Dermis blood vessel endothelial cell (primary cell): ENCODE results near the gene HSDL2. TPM values are rescaled to one million over a fixed set of nuclear protein-coding genes. Genes with fewer than 3 reads are reported as not detected.
A peak's percentile ranks its signal among the peaks of the same experiment; 100 is the strongest.

Experiments used
- DNase-seq: peaks from one replicate; pipeline ENCODE4 v3.0.0; 2010
- total RNA-seq: library from RNA; depleted of rRNA; stranded (reverse); fragments of >200 nt; gene quantifications from 2 replicates; pipeline ENCODE4 v1.2.3, GENCODE V29; 2014

The HSDL2 gene
- total RNA-seq, 1 donor from 2014 or later = 23.5 TPM

DNA sequence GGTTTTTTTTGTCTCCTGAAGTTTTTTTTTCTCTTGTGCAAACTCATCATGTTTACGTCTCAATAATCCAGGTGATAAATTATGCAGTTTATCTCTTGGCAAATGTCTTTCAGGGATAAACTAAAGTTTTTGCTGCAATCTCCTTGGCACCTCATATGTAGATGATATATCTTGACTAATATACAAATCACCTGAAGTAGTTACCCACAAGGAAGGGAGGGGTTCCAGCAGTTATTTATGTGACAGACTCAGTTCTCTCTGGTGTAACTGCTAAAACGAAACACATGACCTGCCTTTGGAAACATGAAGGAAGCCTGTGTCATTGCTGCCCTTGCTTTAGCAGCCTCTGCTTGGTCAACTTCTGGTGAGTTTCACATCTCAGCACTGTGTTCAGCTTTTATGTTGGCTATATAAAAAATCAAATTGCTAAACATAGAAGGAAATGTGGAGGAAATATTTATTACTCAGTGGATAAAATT, 67.4 kb downstream of the HSDL2 start:
- DNase-seq = no peak

DNA sequence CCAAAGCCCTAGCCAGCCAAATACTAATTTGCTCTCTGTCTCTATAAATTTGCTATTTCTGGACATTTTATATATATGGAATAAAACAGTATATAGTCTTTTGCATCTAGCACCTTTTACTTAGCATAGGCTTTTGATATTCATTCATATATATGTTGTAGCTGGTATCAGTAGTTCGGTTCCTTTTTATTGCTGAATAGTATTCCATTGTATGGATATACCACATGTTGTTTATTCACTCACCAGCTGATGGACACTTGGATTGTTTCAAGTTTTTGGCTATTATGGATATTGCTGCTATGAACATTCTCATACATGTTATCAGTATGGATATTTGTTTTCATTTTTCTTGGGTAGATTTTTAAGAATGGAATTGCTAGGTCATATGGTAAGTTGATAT, 82.9 kb downstream of the HSDL2 start:
- DNase-seq = no peak

DNA sequence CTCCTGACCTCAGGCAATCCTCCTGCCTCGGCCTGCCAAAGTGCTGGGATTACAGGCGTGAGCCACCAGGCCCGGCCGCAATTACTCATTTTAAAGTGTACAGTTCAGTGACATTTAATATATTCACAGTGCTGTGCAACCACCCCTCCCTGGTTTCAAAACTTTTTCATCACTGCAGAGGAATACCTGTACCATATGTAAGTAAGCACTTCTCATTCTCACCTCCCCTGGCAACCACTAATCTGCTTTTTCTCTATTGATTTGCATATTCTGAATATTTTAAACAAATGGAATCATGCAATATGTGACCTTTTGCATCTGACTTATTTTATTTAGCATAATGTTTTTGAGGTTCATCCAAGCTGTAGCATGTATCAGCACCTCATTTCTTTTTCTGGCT, 85.4 kb downstream of the HSDL2 start:
- no peak for DNase-seq

DNA sequence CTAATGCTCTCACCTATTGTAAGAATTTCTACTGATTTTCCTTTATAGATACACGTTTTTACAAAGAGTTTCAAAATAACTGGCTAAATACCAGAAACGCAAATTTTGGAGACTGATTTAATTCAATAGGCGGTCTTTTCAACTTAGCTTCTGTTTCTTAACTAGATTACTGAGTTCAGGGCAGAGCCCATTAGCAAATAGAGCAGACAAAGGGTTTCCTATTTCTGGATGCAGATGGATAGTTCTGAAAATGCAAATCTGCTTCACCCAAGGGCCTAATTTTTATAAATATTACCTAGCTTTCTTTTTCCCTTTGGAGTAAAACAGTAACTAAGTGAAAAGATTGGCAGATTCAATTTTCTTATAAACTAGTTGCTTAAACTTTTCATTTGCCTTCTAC, 93.1 kb downstream of the HSDL2 start:
- no peak for DNase-seq

DNA sequence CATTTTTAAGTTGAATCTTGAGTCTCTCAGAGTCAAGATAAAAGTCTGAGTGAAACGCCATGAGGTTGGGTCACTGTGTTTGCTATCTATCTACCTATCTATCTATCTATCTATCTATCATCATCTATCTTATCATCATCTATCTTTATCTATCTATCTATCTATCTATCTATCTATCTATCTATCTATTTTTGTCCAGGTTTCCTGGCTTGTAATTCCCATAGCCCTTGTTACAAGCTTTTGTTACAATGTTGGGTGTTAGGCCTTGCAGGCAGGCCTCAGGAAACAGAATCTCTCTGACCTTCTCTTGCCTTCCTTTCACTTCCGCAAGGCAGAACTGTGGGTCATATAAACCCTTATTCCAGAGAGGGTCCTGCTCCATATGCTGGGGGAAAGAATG, 94.1 kb downstream of the HSDL2 start:
- no peak for DNase-seq

DNA sequence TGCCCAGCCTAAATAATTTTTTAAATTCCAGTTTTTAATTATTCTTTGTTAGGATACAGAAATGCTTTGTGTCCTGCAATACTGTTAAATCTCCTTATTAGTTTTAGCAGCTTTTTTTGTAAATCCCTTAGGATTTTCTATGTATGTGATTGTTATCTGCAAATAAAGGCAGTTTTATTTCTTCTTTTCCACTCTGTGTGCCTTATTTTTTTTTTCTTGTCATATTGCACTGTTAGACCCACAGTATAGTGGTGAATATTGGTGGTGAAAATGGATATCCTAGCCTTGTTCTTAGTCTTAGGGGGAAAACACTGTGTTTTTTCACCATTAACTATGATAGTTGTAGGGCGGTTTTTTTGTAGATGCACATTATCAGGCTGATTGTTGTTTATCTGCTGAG, 95.4 kb downstream of the HSDL2 start:
- DNase-seq = no peak

DNA sequence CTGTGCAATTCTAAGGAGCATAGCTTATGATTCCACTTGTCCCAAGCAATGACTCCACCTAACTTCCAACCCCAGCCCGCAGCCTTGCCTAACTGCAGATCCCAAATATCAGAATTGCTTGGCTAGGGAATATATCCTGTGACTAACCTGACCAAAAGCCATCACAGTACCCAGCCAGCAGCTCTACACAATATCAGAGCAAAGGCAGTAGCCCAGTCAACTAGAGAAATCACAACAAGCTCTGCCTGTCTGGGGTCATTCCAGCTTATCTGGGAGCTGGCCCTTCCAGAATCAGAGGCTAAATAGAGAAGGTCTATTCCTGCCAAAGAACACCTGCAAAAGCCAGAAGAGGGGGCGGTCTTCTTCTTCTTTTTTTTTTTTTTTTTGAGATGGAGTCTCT, 97.4 kb downstream of the HSDL2 start:
- DNase-seq = no peak

DNA sequence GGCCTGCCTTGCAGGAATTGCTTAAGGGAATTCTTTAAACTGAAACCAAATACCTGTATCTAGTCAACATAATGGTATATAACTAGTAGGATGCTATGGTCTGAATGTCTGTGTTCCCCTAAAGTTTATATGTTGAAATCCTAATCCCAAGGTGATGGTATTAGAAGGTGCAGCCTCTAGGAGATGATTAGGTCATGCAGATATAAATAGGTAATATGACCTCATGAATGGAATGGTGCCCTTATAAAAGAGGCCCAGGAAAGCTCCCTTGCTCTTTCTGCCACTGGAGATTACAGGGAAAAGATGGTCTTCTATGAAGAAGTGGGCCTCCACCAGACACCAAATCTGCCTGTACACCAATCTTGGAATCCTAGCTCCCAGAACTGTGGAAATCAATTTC, 99.3 kb downstream of the HSDL2 start:
- DNase-seq = no peak

DNA sequence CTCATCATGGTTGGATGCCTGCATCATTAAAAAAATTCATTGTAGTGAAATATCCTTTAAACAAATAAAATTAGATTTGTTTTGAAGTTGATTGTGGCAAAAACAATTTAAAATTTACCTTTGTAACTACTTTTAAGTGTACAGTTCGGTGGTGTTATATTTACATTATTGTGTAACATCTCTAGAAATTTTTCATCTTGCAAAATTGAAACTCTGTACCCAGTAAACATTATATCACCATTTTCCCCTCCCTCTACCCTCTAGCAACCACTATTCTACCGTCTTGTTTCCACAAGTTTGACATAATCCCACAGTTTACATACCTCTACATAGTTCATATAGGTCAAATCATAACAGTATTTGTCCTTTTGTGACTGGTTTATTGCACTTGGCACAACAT, 104.7 kb downstream of the HSDL2 start:
- DNase-seq = no peak

DNA sequence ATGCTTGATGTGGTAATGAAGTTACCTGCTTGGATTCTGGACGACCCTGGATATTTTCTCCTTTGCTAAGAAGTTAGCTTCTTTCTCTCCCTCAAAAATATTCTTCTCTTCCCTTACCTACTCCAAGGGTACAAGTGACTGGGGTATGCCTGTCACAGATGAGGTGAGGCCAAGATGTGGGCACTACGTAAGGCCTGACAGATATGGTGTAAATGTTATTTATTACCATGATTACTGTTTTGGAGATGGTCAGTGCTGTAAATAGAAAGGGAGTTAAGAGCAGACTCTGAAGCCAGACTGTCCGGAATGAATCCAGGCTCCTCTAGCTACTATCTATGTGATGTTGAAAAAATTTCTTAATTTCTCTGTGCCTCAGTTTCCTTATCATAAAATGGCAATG, 105.7 kb downstream of the HSDL2 start:
- DNase-seq = no peak

DNA sequence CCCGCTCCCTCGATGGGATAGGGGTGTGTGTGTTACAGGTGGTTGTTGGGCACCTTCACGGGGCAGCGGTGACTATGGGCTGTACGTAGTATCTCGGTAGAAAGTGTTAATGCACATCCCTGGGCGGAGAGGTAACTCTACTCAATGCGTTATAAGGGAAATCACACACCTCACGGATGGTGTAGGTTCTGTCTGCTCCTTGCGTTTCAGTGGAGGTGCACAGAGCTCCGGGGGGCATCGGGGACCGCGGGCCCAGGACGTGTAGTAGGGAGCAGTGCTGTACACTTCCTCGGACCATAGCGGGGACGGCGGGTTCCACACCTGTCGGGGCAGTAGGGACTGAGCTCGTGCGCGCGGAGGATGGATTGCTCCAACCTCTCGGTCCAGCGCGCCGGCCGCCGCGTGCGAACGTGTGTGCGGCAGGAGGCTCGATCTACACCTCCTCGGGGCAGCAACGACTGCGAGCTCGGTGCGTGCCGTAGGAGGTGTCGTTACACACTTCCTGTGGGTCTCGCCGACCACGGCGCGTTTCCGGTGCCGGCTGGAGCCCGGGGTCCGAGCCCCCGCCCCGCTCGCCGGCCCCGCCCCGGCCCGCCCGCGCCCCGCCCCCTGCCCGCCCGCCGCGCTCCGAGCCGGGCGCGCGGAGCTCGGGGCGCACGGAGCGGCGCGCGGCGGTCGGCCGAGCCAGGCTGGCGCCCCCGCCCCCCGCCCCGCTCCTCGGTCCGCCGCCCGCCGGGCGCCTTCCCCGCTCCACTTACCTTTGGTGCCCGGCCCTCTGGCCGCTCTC, 106.5 kb downstream of the HSDL2 start, which contains the start of gene KIAA1958:
Gene KIAA1958, plus strand, starts transcription at position 607 of the 787 bp plus-strand sequence. CDS start 87,254 bp downstream, outside the sequence.
- peak; percentile 63 for DNase-seq

DNA sequence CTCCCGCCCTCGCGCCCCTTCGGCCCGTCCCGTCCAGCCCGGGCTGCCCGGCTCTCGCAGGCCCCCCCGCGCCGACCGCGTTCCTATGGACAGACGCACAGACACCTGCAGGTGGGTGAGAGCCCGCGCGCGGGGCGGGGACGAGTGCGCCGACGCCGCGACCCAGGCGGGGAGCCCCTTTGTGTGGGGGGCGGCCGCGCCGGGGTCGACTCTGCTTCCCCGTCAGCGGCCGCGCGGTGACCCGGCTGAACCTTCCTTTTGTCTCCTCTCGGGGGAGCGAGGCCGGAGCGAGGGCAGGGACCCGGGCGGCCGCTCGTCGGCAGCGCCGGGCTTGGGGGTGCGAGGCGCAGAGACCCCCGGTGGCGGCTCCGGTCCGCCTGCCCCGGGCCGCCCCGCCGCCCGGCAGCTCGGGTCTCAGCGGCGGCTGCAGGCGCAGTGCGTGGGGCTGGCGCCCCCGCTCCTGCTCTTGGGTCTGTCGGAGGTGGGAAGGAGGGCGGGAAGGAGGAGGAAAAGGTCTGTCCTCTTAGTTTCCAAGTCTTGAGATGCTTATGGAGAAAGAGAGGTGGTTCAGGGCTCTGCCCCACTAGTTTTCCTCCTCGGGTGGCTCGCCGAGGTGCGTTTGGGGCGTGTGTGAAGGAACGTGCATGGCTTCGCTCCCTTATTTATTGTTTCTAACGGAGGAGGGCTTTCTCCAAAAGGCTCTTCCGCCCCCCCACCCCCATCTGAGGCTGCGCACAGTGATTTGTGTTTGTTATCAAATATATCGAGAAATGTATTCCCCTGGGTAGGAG, 107.3 kb downstream of the HSDL2 start:
- DNase-seq = peak; percentile 56

DNA sequence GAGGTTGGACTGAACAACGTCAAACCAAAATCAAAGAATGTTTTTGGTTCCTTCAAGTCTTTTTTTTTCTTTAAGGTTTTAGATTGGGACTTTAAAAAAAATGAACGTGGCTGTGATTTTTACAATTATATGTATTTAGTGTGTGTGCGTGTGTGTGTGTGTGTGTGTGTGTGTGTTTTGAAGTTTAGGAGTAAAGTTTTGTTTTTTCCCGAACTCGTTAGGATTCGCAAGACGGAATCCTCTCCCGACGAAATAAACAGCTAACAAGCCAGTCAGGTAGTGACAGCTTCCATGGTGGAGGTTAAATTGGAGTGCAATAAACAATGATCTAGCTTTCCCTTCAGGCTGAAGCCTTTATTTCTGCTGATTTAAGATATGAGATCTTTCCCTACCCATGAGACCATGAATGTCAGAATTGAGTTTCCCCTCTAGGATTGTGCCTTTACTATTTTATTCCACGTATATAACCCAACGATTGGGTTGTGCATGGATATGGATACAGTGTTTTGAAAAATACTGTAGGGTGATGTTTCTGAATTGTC, 108.0 kb downstream of the HSDL2 start:
- peak; percentile 27 for DNase-seq

DNA sequence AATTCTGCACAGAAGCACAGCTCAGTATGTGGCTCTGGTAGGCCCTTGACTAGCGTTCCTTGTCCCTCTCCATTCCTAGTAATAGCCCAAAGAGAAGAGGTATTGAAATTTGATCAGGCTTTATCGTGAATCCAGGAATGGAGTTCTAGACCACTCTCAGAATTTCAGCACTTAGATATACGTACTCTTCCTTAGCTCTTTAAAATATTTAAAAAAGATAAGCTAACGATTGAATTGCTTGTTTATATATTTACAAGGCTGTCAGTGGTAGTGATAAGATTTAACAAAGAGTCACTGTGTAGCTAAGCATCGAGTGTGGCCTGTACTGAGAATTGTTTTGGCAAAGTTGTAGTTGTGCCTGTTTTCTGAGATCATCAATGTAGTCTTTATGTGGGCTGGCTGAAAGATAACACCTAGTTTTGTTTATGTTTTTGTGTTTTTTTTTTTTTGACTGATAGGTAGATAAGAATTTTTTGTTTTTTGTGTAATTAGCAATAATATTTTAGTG, 109.2 kb downstream of the HSDL2 start:
- DNase-seq = no peak

DNA sequence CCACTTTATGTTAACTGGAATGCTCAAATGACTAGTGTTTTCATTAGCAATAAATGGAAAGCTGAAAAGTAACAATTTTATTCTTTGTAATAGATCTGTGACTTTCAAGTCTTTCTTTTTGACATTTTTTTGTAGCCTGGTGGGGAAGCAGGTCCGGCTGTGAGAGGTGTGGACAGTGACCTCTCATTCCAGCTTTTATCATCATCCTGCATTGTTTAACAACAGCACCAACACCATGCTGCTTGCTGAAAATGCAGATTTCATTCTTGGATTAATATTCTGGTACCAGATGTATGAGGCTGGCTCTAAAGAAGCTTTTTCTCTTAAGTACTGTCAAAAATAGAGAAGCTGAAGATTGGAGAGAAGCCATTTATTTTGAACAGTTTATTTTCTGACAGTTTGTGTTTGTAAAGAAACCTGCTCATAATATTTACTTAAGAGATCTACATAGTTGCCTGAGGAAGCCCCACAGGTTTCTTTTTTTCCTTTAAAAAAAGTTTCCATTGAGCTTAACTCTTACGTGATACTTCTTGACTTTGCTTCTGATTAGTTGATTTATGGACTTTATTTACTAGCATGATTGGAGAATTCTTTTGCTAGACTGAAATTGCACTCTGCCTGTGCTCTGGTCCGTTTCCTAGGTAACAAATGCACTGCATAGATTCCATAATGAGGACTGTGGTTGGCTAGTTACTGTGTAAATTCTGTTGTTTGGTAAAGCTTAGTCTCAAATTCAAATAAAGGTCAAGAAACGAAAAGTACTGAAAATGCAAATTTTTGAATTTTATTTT, 110.2 kb downstream of the HSDL2 start:
- DNase-seq = no peak

DNA sequence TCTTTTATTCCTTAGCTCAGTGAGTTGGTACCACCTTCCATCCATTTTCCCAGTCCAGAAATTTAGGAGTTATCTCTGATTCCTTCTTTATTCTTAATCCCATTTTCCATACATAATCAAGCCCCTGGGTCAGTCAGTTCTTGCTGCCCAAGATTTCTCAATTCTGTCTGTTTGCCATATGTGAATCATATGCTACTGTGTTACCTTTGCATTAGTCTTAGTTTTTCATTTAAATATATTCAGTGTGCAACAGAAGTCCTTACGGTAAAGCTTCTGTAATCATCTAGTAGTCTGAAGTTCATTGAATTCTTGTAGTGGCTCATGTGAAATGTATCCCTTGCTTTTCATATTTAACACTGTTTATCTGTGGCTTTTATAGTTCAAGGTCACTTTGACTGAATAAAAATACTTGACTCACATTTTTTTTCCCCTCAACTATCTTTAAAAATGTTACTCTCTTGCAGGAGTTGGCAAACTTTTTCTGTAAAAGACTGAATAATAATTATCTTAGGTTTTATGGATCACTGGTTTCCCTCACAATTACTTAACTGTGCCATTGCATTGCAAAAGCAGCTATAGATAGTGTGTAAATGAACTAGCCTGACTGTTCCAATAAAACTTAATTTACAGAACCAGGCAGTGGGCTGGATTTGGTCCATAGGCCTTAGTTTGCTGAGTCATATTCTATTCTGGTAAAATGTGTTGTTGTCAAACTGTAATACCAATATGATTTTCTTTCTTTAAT, 113.7 kb downstream of the HSDL2 start:
- DNase-seq = no peak

DNA sequence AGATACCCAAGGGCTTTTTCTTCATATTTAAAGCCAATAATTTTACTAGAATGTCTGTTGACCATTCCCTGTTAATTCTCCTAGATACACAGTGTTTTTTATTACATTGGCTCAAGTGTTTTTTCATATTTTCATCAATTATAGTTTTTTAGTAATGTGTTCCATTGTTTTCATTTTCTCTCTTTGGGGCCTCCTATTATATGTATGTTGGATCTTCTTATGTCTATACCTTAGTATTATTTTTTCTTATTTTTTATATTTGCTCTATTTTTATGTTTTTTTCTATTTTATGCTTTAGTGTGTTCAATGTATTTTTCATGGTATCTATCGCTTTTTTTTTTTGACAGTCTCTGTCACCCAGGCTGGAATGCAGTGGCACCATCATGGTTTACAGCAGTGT, 114.2 kb downstream of the HSDL2 start:
- DNase-seq = no peak

DNA sequence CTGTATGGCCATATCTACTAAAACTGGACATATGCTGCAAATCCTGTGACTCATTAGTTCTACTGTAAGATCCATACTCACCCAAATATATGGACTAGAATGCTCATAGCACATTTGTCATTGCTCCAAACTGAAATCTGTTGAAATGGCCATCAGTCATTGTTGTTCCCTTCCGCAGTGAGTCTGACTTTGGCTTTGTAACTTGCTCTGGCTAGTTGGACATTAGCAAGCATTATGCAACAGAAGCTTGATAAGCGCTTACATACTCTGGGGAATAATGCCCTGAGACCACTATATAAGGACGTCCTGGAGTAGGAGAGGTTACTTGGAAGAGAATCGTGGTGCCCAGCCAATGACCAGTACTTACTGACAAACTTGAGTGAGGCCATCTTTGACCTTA, 115.7 kb downstream of the HSDL2 start:
- DNase-seq = no peak

DNA sequence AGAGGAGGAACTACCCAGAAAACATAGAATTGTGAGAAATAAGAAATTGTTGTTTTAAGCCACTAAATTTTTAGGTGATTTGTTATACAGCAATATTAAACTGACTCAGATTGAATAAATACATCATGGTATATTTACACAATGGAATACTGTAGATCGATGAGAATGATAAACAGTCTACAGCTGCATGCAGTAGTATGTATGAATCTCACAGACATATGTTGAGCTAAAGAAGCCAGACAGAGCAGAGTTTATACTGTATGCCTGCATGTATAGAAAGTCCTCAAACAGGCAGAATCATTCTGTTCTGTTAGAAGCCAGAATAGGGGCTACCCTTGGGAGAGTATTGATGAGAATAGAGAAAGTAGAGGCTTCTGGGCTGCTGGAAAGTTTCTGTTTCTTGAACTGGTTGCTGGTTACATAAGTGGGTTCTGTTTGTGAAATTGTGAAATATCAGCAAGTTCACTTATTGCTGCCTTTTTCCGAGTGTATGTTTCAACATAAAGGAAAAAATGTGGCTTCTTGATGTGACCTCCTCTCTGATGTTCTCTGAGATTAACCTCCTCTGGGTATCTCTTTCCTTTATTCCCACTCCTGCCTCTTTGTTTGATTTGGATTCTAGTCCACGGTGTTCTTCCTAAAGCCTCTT, 116.3 kb downstream of the HSDL2 start:
- DNase-seq = no peak

DNA sequence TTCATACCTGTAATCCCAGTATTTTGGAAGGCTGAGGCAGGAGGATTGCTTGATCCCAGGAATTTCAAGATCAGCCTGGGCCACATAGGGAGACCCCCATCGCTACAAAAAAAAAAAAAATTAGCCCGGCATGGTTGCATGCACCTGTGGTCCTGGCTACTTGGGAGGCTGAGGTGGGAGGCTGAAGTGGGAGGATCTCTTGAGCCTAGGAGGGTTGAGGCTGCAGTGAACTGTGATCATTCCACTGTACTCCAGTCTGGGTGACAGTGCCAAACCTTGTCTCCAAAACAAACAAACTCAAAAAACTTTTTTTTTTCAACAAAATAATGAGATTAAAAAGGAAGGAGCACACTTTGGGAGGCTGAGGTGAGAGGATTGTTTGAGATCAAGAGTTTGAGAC, 120.9 kb downstream of the HSDL2 start:
- no peak for DNase-seq

DNA sequence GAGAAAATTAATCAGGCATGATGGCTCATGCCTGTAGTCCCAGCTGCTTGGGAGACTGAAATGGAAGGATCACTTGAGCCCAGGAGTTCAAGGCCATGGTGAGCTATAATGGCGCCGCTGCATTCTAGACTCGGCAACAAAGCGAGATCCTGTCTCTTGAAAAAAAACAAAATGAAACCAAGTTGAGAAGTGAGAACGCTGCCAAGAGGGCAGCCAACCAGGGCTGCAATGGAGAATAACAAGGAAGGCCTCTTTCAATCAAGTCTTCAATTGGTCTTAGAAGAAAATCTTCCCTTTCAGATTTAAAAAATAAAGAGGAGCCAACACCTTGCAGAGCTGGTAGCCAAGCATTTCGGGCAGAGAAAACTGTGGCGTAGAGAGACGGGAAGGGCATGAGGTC, 121.4 kb downstream of the HSDL2 start:
- no peak for DNase-seq
